A549 (cell line): ENCODE measurements around the gene IL17RC. TPM values are rescaled to one million over a fixed set of nuclear protein-coding genes. Genes with fewer than 3 reads are reported as not detected.
A peak's percentile ranks its signal among the peaks of the same experiment; 100 is the strongest.

ENCODE experiments used
- ATAC-seq, 2 experiments: fragments of 200-7000 bp in 1 of 2; fragments of >200 bp in 1 of 2; cut with Nextera tagmentation in 1 of 2; cut with Tn5 transposase in 1 of 2; 3 replicates each; pipeline versions ENCODE4 v1.8.0 to v1.9.1; 2018 to 2020; ENCODE audit warnings: mild to moderate bottlenecking in 1 of 2, moderate library complexity in 1 of 2
- CTCF ChIA-PET: fragments of 300-600 bp; sonication (Branson Sonifier 250); formaldehyde crosslinking; extraction: SDS; loops from one replicate; lab custom pipeline; 2021; ENCODE audit warnings: antibody characterized with exemption, inconsistent platforms; lab: Yijun Ruan, JAX
- POLR2A ChIA-PET: fragments of 350-600 bp; formaldehyde crosslinking; extraction: SDS; loops from one replicate; lab custom pipeline; 2021; ENCODE audit warnings: antibody characterized with exemption, inconsistent platforms; lab: Yijun Ruan, JAX
- DNase-seq, 2 experiments: peaks; one replicate each; pipeline versions ENCODE4 v3.0.0 to v3.0.0-alpha.2; 2011 to 2016; ENCODE audit warnings: low read depth in 1 of 2, low spot score in 1 of 2
- FAIRE-seq: peaks from 2 replicates; lab custom pipeline; 2011; peaks lifted over from hg19 to GRCh38; lab: Jason Lieb, UNC
- H3K27ac ChIP-seq, 2 experiments: fragments of >200 bp; sonication (Bioruptor Twin); formaldehyde crosslinking; 3 replicates each; pipeline ENCODE4 v1.5.1; 2016 to 2017
- H3K4me1 ChIP-seq: fragments of >200 bp; sonication (Bioruptor Twin); formaldehyde crosslinking; 3 replicates; pipeline ENCODE4 v1.6.1; 2016
- H3K4me2 ChIP-seq: fragments of >200 bp; sonication (Bioruptor Twin); formaldehyde crosslinking; 3 replicates; pipeline ENCODE4 v1.6.1; 2016
- H3K4me3 ChIP-seq: fragments of >200 bp; sonication (Bioruptor Twin); formaldehyde crosslinking; 3 replicates; pipeline ENCODE4 v1.5.1; 2016
- H3K9me3 ChIP-seq: fragments of >200 bp; sonication (Bioruptor Twin); formaldehyde crosslinking; 3 replicates; pipeline ENCODE4 v1.6.1; 2016
- BCL3 ChIP-seq: fragments of >200 bp; sonication (Bioruptor Twin); formaldehyde crosslinking; IDR thresholded peaks from 3 replicates; pipeline ENCODE4 v1.6.1; 2016
- CHD4 ChIP-seq: fragments of 200-600 bp; sonication (generic); IDR thresholded peaks from 2 replicates; pipeline ENCODE4 v1.6.1; 2016; ENCODE audit warnings: antibody characterized with exemption, mild to moderate bottlenecking, borderline replicate concordance
- EHF ChIP-seq: fragments of 250-450 bp; sonication (Bioruptor Pico); IDR thresholded peaks from 2 replicates; pipeline ENCODE4 v1.5.0; 2020; ENCODE audit warnings: mild to moderate bottlenecking
- EHMT2 ChIP-seq: fragments of 200-600 bp; sonication (generic); IDR thresholded peaks from 2 replicates; pipeline ENCODE4 v1.6.1; 2016; ENCODE audit warnings: antibody characterized with exemption, low read depth, mild to moderate bottlenecking, moderate library complexity
- HDAC2 ChIP-seq: fragments of 200-600 bp; sonication (generic); IDR thresholded peaks from 2 replicates; pipeline ENCODE4 v1.6.1; 2016
- HEYL ChIP-seq: fragments of 250-450 bp; sonication (Bioruptor Pico); IDR thresholded peaks from 2 replicates; pipeline ENCODE4 v1.8.0; 2021; ENCODE audit warnings: mild to moderate bottlenecking, moderate library complexity
- JUN ChIP-seq, 2 experiments: fragments of >200 bp; sonication (Bioruptor Twin); formaldehyde crosslinking; IDR thresholded peaks; 2 replicates in 1 of 2; 3 replicates in 1 of 2; pipeline ENCODE4 v1.6.1; 2016 to 2017
- JUNB ChIP-seq: fragments of >200 bp; sonication (Bioruptor Twin); formaldehyde crosslinking; IDR thresholded peaks from 2 replicates; pipeline ENCODE4 v1.6.1; 2016
- KDM1A ChIP-seq: fragments of 200-600 bp; sonication (generic); IDR thresholded peaks from 2 replicates; pipeline ENCODE4 v1.6.1; 2016; ENCODE audit warnings: low read depth, mild to moderate bottlenecking
- KDM5A ChIP-seq: fragments of 200-600 bp; sonication (generic); IDR thresholded peaks from 2 replicates; pipeline ENCODE4 v1.6.1; 2016; ENCODE audit warnings: antibody characterized with exemption, mild to moderate bottlenecking
- MAFK ChIP-seq: fragments of 450-650 bp; IDR thresholded peaks from 2 replicates; pipeline ENCODE4 v1.6.1; 2014; ENCODE audit not compliant: partially characterized antibody
- PHF8 ChIP-seq: fragments of 200-600 bp; sonication (generic); IDR thresholded peaks from 2 replicates; pipeline ENCODE4 v1.6.1; 2016; ENCODE audit warnings: low read depth, mild to moderate bottlenecking, antibody characterized with exemption, moderate library complexity, borderline replicate concordance
- POLR2A ChIP-seq: IDR thresholded peaks from 2 replicates; pipeline ENCODE4 v1.6.1; 2012; ENCODE audit warnings: mild to moderate bottlenecking, low read length
- RARB ChIP-seq: fragments of 250-450 bp; sonication (Bioruptor Pico); IDR thresholded peaks from 2 replicates; pipeline ENCODE4 v1.8.0; 2021; ENCODE audit warnings: mild to moderate bottlenecking, moderate library complexity
- SREBF2 ChIP-seq: fragments of 450-650 bp; IDR thresholded peaks from 2 replicates; pipeline ENCODE4 v1.6.1; 2014; ENCODE audit warnings: mild to moderate bottlenecking, moderate library complexity
- ZC3H11A ChIP-seq: fragments of 450-650 bp; IDR thresholded peaks from 2 replicates; pipeline ENCODE4 v1.6.1; 2014; ENCODE audit warnings: antibody characterized with exemption, mild to moderate bottlenecking
- ZFP36 ChIP-seq: fragments of 450-650 bp; IDR thresholded peaks from 2 replicates; pipeline ENCODE4 v1.6.1; 2014; ENCODE audit warnings: borderline replicate concordance; ENCODE audit not compliant: partially characterized antibody
- WGBS: methylation state at CpG from one replicate; pipeline ENCODE4 v1.1.6; 2017; ENCODE audit errors: missing lambda C conversion rate; 5-methylcytosine and 5-hydroxymethylcytosine counted together
- polyA plus RNA-seq, 4 experiments: library from polyadenylated mRNA; depleted of rRNA in 3 of 4; stranded (reverse); fragments of >200 nt; fragmentation: RNase III in 1 of 4; extraction: RNeasy Plus Mini Kit Qiagen cat#74134 plus additional on column Dnase treatment in 1 of 4; gene quantifications; 2 replicates in 3 of 4; 3 replicates in 1 of 4; pipeline ENCODE4 v1.2.3, GENCODE V29; 2011 to 2017
- TF ChIP-seq, protein P1 (sequence below): IDR thresholded peaks from 2 replicates; pipeline ENCODE4 v1.6.1; 2012; ENCODE audit warnings: low read depth, borderline replicate concordance
- TF ChIP-seq, protein P2 (sequence below): IDR thresholded peaks from 2 replicates; pipeline ENCODE4 v1.6.1; 2012

Gene IL17RC
- polyA plus RNA-seq, 2 of the 4 experiments (the other 2 are of a cell fraction), result 7.7 to 9.4 TPM

DNA sequence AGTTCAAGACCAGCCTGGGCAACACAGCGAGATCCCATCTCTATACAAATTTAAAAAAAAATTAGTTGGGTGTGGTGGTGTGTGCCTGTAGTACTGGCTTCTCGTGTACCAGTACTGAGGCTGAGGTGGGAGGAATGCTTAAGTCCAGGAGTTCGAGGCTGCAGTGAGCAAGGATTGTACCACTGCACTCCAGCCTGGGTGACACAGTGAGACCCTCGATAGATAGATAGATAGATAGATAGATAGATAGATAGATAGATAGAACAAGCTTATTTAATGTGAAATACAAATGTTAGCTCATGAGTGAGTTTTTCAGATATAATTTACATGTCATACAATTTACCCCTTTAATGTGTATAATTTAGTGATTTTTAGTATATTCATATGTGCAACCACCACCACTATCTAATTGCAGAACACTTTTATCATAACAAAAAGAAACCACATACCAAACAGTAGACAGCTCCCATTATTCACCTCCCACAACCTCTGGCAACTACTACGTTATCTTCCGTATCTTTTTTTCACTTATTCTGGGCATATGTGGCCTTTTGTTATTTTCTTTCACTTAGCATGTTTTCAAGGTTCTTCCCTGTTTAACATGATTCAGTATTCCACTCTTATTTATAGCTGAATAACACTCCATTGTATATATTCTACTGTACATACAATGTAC is 48.4 kb downstream of the IL17RC start (continued):
- TF ChIP-seq BCL3 (no peak), PHF8 (no peak), JUNB (no peak), ZC3H11A (no peak)

- Histone ChIP-seq H3K4me1 (peaks cover 29% of the 10 kb centered on the region), H3K27ac (no peak overlapping the region), H3K4me2 (no peak overlapping the region), H3K4me3 (no peak overlapping the region), H3K9me3 (no peaks in the 10 kb centered on the region)
- FAIRE-seq (no peak), DNase-seq (no peak), ATAC-seq (no peak)
- POLR2A ChIA-PET, result interaction anchor here (0.5 kb wide), 2 partner anchors 38 to 120 kb away, joined by 3 read pairs; no protein-coding TSS in a partner anchor
- WGBS, result 94% methylated on average over 2 of the region's 2 CpGs
- no peak for TF ChIP-seq ZC3H11A
- no peak for TF ChIP-seq POLR2A
- TF ChIP-seq ZFP36, result no peak
- peak; percentile 77 for TF ChIP-seq MAFK
- TF ChIP-seq KDM1A, result no peak
- no peak for TF ChIP-seq EHMT2
- no peak for TF ChIP-seq JUN (IDR thresholded peaks at IDR 0.05)
- CTCF ChIA-PET, result interaction anchor here (0.7 to 6.1 kb wide), 5 partner anchors 9 to 20 kb away, joined by 3 to 34 read pairs (median 3); partner anchors contain the start of gene PRRT3
Observed at GRCh38 chr3:9966841-9967240, 49.9 kb downstream of the IL17RC start.

DNA sequence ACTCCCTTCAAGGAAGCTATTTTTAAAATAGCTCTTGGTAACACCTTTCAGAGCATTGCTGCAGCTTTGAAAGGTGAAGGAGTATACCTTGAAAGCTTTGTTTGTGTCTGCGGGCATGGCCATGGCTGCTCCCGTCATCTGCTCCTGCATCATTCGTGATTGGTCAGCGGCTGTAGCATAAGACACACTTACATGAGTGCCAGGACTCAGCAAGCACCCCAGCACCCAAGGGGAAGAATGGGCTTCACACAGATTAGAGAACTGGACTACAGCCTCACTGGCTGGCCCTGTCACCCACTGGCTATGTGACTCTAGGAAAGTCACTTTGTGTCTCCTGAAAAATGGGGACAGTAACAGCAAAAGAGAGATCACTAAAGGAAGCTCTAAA is 52.7 kb downstream of the IL17RC start:
- ATAC-seq, result peak; percentile 13 to 38; a peak in 3 of 6 replicates
- Histone ChIP-seq H3K4me3 (0 out of 3 replicates have a peak overlapping the region, but pooled peaks have one; percentile 4), H3K27ac (peak overlapping the region; percentile 62 to 72), H3K4me1 (peaks cover 33% of the 10 kb centered on the region), H3K9me3 (no peaks in the 10 kb centered on the region), H3K4me2 (peak overlapping the region; percentile 77)
- 91% methylated on average over 4 of the region's 4 CpGs for WGBS
- no peak for FAIRE-seq
- CTCF ChIA-PET, result interaction anchor here (0.6 to 6.1 kb wide), 5 partner anchors 10 to 173 kb away, joined by 3 to 34 read pairs (median 4); no protein-coding TSS in a partner anchor
- POLR2A ChIA-PET, result interaction anchor here (1.1 kb wide), 1 partner anchor 10 kb away, joined by 3 read pairs; no protein-coding TSS in a partner anchor
- no peak for TF ChIP-seq KDM1A
- TF ChIP-seq, protein P1, sequence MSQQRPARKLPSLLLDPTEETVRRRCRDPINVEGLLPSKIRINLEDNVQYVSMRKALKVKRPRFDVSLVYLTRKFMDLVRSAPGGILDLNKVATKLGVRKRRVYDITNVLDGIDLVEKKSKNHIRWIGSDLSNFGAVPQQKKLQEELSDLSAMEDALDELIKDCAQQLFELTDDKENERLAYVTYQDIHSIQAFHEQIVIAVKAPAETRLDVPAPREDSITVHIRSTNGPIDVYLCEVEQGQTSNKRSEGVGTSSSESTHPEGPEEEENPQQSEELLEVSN, result no peak
- no peak for TF ChIP-seq PHF8
- no peak for TF ChIP-seq HEYL
- no peak for TF ChIP-seq SREBF2
- TF ChIP-seq KDM5A, result no peak
- TF ChIP-seq RARB (CRISPR knock-in tag), result no peak
- TF ChIP-seq, protein P2, sequence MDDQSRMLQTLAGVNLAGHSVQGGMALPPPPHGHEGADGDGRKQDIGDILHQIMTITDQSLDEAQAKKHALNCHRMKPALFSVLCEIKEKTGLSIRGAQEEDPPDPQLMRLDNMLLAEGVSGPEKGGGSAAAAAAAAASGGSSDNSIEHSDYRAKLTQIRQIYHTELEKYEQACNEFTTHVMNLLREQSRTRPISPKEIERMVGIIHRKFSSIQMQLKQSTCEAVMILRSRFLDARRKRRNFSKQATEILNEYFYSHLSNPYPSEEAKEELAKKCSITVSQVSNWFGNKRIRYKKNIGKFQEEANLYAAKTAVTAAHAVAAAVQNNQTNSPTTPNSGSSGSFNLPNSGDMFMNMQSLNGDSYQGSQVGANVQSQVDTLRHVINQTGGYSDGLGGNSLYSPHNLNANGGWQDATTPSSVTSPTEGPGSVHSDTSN, result no peak
- no peak for TF ChIP-seq CHD4
- TF ChIP-seq EHF (CRISPR knock-in tag), result no peak
- no peak for TF ChIP-seq HDAC2
- no peak for DNase-seq
